ENCODE measurements around the gene DCDC2B.

DNA sequence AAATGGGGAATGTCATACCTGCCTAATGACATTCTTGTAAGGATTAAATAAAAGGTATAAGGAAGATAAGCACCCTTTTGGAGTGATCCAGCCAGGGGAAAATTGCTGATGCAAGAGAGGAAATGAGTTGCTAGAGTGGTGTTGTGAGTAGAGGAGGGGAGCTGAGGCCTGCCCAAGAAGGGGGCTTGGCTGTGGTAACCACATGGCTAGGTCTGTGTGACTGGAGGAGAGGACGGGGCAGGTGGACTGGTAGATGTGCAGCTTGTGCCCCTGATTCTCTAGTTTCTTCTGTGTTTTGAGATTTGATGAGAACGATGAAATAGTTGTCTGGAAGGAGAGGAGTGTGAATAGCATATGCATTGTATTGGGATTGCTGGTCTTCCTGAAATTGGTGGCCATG is 22.8 kb upstream of the DCDC2B start:
- TF ChIP-seq, protein P1, sequence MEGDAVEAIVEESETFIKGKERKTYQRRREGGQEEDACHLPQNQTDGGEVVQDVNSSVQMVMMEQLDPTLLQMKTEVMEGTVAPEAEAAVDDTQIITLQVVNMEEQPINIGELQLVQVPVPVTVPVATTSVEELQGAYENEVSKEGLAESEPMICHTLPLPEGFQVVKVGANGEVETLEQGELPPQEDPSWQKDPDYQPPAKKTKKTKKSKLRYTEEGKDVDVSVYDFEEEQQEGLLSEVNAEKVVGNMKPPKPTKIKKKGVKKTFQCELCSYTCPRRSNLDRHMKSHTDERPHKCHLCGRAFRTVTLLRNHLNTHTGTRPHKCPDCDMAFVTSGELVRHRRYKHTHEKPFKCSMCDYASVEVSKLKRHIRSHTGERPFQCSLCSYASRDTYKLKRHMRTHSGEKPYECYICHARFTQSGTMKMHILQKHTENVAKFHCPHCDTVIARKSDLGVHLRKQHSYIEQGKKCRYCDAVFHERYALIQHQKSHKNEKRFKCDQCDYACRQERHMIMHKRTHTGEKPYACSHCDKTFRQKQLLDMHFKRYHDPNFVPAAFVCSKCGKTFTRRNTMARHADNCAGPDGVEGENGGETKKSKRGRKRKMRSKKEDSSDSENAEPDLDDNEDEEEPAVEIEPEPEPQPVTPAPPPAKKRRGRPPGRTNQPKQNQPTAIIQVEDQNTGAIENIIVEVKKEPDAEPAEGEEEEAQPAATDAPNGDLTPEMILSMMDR (IDR thresholded peaks at IDR 0.05; ENCODE audit: insufficient read depth, low read length, poor library complexity, severe bottlenecking) = no peak
- no peak for TF ChIP-seq EZH2phosphoT487 (conservative IDR thresholded peaks at IDR 0.05; ENCODE audit: low read length)

Data from SU-DHL-6 (cell line).